Colonic mucosa (tissue), 4 donors: ENCODE data around the gene DPH3. TPM values are rescaled to one million over a fixed set of nuclear protein-coding genes. Genes with fewer than 3 reads are reported as not detected.
"Not testable (repeated sequence)": the region's sequence is repeated elsewhere in the genome, so short reads cannot be mapped to it uniquely, and the experiment has no call there.

Experiments used
- DNase-seq: peaks from one replicate; pipeline ENCODE4 v3.0.0-alpha.2; 2020
- H3K27ac ChIP-seq: fragments of 200-600 bp; one replicate; pipeline ENCODE4 v1.8.0; 2021
- H3K27me3 ChIP-seq: fragments of 200-600 bp; one replicate; pipeline ENCODE4 v1.8.0; 2021
- H3K36me3 ChIP-seq: fragments of 200-600 bp; one replicate; pipeline ENCODE4 v1.8.0; 2021
- H3K4me1 ChIP-seq: fragments of 200-600 bp; one replicate; pipeline ENCODE4 v1.8.0; 2021; ENCODE audit warnings: mild to moderate bottlenecking
- H3K4me3 ChIP-seq: fragments of 200-600 bp; one replicate; pipeline ENCODE4 v1.8.0; 2021
- H3K9ac ChIP-seq, 2 donors: one replicate each; pipeline ENCODE4 v1.7.0; 2013; ENCODE audit warnings: control low read depth in 2 of 2, low read depth in 2 of 2, low read length in 2 of 2
- H3K9me3 ChIP-seq: fragments of 200-600 bp; one replicate; pipeline ENCODE4 v1.8.0; 2021
- intact Hi-C: fragments of 100-400 bp; cut with DNase I; formaldehyde crosslinking; loops from one replicate; pipeline ENCODE4 v1.14.1; 2022
- total RNA-seq, 2 donors: library from RNA; stranded (reverse); fragmentation: NEBNext Ultra II Directional in 1 of 2; extraction: Animal tissue kit (Norgen Biotek cat#: 25700) in 1 of 2; gene quantifications; one replicate each; pipeline ENCODE4 v1.2.1, GENCODE V29; 2021
- TF ChIP-seq, protein P1 (sequence below): fragments of 200-600 bp; IDR thresholded peaks from one replicate; pipeline ENCODE4 v1.8.0; 2022; ENCODE audit warnings: antibody characterized with exemption, mild to moderate bottlenecking
- donor health status: healthy.
- donor health status: DM: no; HTN: no; CAD: no.
- donor health status: DM: no; HTN: no; CAD: no.

DPH3 gene
- total RNA-seq: 10 to 100 TPM; 15.4 to 23.4 TPM

GRCh38 chr3:16264708-16265454, at the start of gene DPH3, which contains the start of gene OXNAD1:
DPH3 (minus strand) TSS chr3:16264943; CDS start chr3:16264876, 67 bp downstream.
OXNAD1 (plus strand) TSS chr3:16265212; CDS start chr3:16270953, 5,741 bp downstream.
- Histone ChIP-seq H3K27me3 (no peaks in the 10 kb centered on the region), H3K4me3 (peak within 1 kb of the TSS; percentile 85), H3K36me3 (no peaks in the 10 kb centered on the region), H3K9ac (peak within 1 kb of the TSS; percentile 82 to 98), H3K4me1 (peaks cover 5% of the 10 kb centered on the region), H3K27ac (peak within 1 kb of the TSS; percentile 92), H3K9me3 (no peaks in the 10 kb centered on the region)
- DNase-seq: peak; percentile 100
- TF ChIP-seq, protein P1, sequence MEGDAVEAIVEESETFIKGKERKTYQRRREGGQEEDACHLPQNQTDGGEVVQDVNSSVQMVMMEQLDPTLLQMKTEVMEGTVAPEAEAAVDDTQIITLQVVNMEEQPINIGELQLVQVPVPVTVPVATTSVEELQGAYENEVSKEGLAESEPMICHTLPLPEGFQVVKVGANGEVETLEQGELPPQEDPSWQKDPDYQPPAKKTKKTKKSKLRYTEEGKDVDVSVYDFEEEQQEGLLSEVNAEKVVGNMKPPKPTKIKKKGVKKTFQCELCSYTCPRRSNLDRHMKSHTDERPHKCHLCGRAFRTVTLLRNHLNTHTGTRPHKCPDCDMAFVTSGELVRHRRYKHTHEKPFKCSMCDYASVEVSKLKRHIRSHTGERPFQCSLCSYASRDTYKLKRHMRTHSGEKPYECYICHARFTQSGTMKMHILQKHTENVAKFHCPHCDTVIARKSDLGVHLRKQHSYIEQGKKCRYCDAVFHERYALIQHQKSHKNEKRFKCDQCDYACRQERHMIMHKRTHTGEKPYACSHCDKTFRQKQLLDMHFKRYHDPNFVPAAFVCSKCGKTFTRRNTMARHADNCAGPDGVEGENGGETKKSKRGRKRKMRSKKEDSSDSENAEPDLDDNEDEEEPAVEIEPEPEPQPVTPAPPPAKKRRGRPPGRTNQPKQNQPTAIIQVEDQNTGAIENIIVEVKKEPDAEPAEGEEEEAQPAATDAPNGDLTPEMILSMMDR: no peak
- intact Hi-C loops: loop anchor here (5.0 kb wide), 1 partner anchor 287 kb away; no protein-coding TSS in a partner anchor

- H3K36me3 ChIP-seq: no peaks in the 10 kb centered on the region
- TF ChIP-seq, protein P1: no peak
- intact Hi-C loops: no loop called here
- DNase-seq: peak; percentile 12
- no peak overlapping the region for H3K9ac ChIP-seq
- H3K4me1 ChIP-seq: no peaks in the 10 kb centered on the region
- no peaks in the 10 kb centered on the region for H3K27me3 ChIP-seq
- H3K9me3 ChIP-seq: no peaks in the 10 kb centered on the region
- no peak overlapping the region for H3K4me3 ChIP-seq
- H3K27ac ChIP-seq: no peak overlapping the region
These were observed 49.3 kb upstream of the DPH3 start for GRCh38 chr3:16313886-16314645.

DNA sequence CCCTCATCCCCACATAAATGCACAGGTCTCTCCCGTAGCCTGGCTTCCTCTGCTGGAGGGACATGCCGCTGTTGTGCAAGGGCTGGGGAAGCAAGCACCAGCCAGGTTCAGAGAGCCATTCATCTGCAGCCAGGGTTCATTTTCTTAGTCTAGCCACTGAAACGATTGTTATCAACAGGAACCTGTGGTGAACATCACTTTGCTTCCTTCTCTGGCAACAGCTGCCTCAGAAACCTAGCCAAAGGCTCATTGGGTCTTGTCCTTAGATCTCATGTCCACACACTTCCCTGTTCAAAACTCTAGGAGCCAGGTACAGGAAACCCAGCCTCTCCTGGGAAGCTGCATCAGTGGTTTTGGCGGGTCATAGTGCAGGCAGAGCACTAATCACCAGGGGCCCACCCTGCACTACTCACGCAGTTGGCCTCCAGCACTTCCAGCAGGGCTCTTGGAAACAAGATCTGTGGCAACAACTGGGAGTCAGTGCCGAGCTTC, 47.3 kb upstream of the DPH3 start:
- Histone ChIP-seq H3K27me3 (no peaks in the 10 kb centered on the region), H3K4me1 (no peaks in the 10 kb centered on the region), H3K4me3 (no peak overlapping the region), H3K36me3 (no peaks in the 10 kb centered on the region), H3K9ac (no peak overlapping the region), H3K27ac (peak overlapping the region; percentile 11), H3K9me3 (no peaks in the 10 kb centered on the region)
- intact Hi-C loops: no loop called here
- TF ChIP-seq, protein P1: no peak
- no peak for DNase-seq

GRCh38 chr3:16310486-16310885, 45.7 kb upstream of the DPH3 start:
- H3K9me3 ChIP-seq, H3K27ac ChIP-seq, H3K9ac ChIP-seq, H3K36me3 ChIP-seq, H3K4me3 ChIP-seq, H3K27me3 ChIP-seq, H3K4me1 ChIP-seq, intact Hi-C loops: not testable (repeated sequence)
- DNase-seq: peak; percentile 9

DNA sequence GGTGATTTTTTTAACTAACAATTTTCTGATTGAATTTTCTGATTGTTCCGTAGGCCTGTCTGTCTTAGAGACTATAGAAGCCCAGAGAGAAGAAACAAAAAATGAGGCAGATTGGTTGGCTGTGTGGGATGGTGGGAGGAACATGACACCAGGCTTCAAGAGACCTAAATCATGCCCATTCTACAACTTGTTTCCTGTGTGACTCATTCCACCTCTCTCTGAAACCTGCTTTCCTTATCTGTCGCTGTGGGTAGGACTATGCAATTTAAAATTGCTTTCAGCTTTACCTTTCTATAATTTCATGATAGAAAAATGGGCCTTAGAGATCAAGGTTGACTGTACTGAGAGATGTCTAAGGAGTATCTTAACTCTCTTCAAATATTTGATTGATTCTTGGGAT, 44.8 kb upstream of the DPH3 start:
- Histone ChIP-seq H3K9ac (no peak overlapping the region), H3K4me3 (no peak overlapping the region), H3K36me3 (no peaks in the 10 kb centered on the region), H3K9me3 (no peaks in the 10 kb centered on the region), H3K27ac (no peak overlapping the region), H3K27me3 (no peaks in the 10 kb centered on the region), H3K4me1 (no peaks in the 10 kb centered on the region)
- DNase-seq: peak; percentile 14
- intact Hi-C loops: no loop called here
- TF ChIP-seq, protein P1: no peak
